Tibial artery (tissue), 4 donors: ENCODE data around the gene NPHP4.
"Not testable (repeated sequence)": the region's sequence is repeated elsewhere in the genome, so short reads cannot be mapped to it uniquely, and the experiment has no call there.

Experiments
- DNase-seq, 2 donors: peaks; one replicate each; pipeline ENCODE4 v3.0.0-alpha.2; 2019
- H3K27ac ChIP-seq, 2 donors: fragments of 200-600 bp; sonication (generic) in 1 of 2; 1 replicate in 1 of 2; 2 replicates in 1 of 2; pipeline ENCODE4 v1.5.1; 2018 to 2019; ENCODE audit warnings: mild to moderate bottlenecking in 1 of 2
- H3K27me3 ChIP-seq, 2 donors: fragments of 200-600 bp; sonication (generic) in 1 of 2; one replicate each; pipeline versions ENCODE4 v1.5.1 to v1.6.0; 2016 to 2019
- H3K36me3 ChIP-seq, 3 donors: fragments of 200-600 bp; sonication (generic) in 2 of 3; one replicate each; pipeline ENCODE4 v1.5.1; 2016 to 2019; ENCODE audit warnings: mild to moderate bottlenecking in 2 of 3
- H3K4me1 ChIP-seq, 4 donors: fragments of 200-600 bp; sonication (generic) in 2 of 4; 1 replicate in 3 of 4; 2 replicates in 1 of 4; pipeline ENCODE4 v1.5.1; 2016 to 2019
- H3K4me3 ChIP-seq, 2 donors: fragments of 200-600 bp; sonication (generic) in 1 of 2; 1 replicate in 1 of 2; 2 replicates in 1 of 2; pipeline ENCODE4 v1.5.1; 2018 to 2019; ENCODE audit warnings: mild to moderate bottlenecking in 2 of 2
- H3K9me3 ChIP-seq, 3 donors: fragments of 200-600 bp; sonication (generic) in 1 of 3; one replicate each; pipeline ENCODE4 v1.5.1; 2016 to 2019
- CTCF ChIP-seq, 2 experiments: fragments of 200-600 bp in 1 of 2; fragments of 450-650 bp in 1 of 2; IDR thresholded peaks; one replicate each; pipeline ENCODE4 v1.5.1; 2017 to 2019; ENCODE audit warnings: antibody characterized with exemption in 2 of 2, mild to moderate bottlenecking in 1 of 2, moderate library complexity in 1 of 2
- intact Hi-C: fragments of 100-400 bp; cut with DNase I; formaldehyde crosslinking; loops from one replicate; pipeline ENCODE4 v1.15.0; 2023; ENCODE audit warnings: low total_unique reads

NPHP4 gene

GRCh38 chr1:5901150-5901549, 91.1 kb downstream of the NPHP4 start:
- Histone ChIP-seq H3K9me3 (no peaks in the 10 kb centered on the region), H3K4me3 (no peak overlapping the region), H3K27ac (no peak overlapping the region), H3K27me3 (no peaks in the 10 kb centered on the region), H3K36me3 (peaks cover 0 to 61% (median 16%) of the 10 kb centered on the region in 3 donors), H3K4me1 (no peaks in the 10 kb centered on the region)
- intact Hi-C loops, result no loop called here
- peak in 1 of 2 donors; percentile 15 for DNase-seq
- TF ChIP-seq CTCF (IDR thresholded peaks at IDR 0.05), result no peak

- no peak for DNase-seq
- no peak overlapping the region for H3K27ac ChIP-seq
- no peaks in the 10 kb centered on the region for H3K27me3 ChIP-seq
- TF ChIP-seq CTCF (IDR thresholded peaks at IDR 0.05), result no peak
- H3K36me3 ChIP-seq, result peaks cover 0 to 42% (median 0%) of the 10 kb centered on the region in 3 donors
- no peaks in the 10 kb centered on the region for H3K4me1 ChIP-seq
- intact Hi-C loops, result no loop called here
- H3K4me3 ChIP-seq, result no peak overlapping the region
- H3K9me3 ChIP-seq, result no peaks in the 10 kb centered on the region
Observed at GRCh38 chr1:5898266-5898665, 94.0 kb downstream of the NPHP4 start.

- H3K36me3 ChIP-seq, result peaks cover 0 to 38% (median 0%) of the 10 kb centered on the region in 3 donors
- intact Hi-C loops, result no loop called here
- TF ChIP-seq CTCF (IDR thresholded peaks at IDR 0.05), result no peak
- H3K4me3 ChIP-seq, result no peak overlapping the region
- DNase-seq, result no peak
- H3K9me3 ChIP-seq, result no peaks in the 10 kb centered on the region
- no peaks in the 10 kb centered on the region for H3K27me3 ChIP-seq
- no peaks in the 10 kb centered on the region for H3K4me1 ChIP-seq
- H3K27ac ChIP-seq, result no peak overlapping the region
Observed at GRCh38 chr1:5896706-5897660, 95.2 kb downstream of the NPHP4 start.

GRCh38 chr1:5895446-5896406, 96.5 kb downstream of the NPHP4 start:
- Histone ChIP-seq H3K4me3 (no peak overlapping the region), H3K4me1 (no peaks in the 10 kb centered on the region), H3K9me3 (no peaks in the 10 kb centered on the region), H3K27ac (no peak overlapping the region), H3K36me3 (peaks cover 0 to 31% (median under 1%) of the 10 kb centered on the region in 3 donors), H3K27me3 (no peaks in the 10 kb centered on the region)
- intact Hi-C loops, result no loop called here
- no peak for DNase-seq
- TF ChIP-seq CTCF (IDR thresholded peaks at IDR 0.05), result no peak

- peaks cover 0 to 43% (median 12%) of the 10 kb centered on the region in 3 donors for H3K36me3 ChIP-seq
- H3K9me3 ChIP-seq, intact Hi-C loops, H3K4me1 ChIP-seq, DNase-seq, H3K27ac ChIP-seq, H3K27me3 ChIP-seq, H3K4me3 ChIP-seq: not testable (repeated sequence)
Observed at GRCh38 chr1:5893699-5894278, 98.4 kb downstream of the NPHP4 start.
